GM12891 (cell line): ENCODE measurements around the gene ASTN2.

ENCODE experiments used
- PAX5 ChIP-seq: IDR thresholded peaks from 2 replicates; pipeline ENCODE4 v1.6.1; 2011; ENCODE audit warnings: low read length, moderate library complexity, mild to moderate bottlenecking; ENCODE audit not compliant: insufficient read depth, severe bottlenecking
- POLR2A ChIP-seq: IDR thresholded peaks from 2 replicates; pipeline ENCODE4 v1.6.1; 2011; ENCODE audit warnings: low read depth, low read length, control low read depth
- POLR2AphosphoS5 ChIP-seq: IDR thresholded peaks from 2 replicates; pipeline ENCODE4 v1.6.1; 2011; ENCODE audit warnings: low read depth, low read length, control low read depth

DNA sequence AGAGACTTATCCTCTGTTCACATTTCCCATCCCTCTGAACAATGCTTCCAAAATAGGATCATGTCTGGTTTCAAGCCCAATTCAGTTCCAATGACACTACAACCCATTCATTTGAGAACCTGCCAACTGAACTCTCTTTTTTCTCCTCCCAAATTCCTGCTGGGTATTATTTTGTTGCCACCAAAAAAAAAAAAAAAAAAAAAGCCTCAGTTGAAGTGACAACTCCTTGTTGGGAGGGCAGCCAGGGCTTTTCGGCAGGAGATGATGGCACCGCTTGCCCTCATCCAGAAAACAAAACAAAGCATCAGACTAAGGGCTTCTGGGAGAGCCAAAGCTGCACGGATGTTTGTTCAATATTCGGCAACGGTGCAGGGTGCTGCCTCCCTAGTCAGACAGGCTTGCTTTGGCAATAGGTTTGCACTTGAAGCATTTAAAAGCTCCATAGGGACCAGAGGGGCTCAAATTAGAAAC lies 758.3 kb downstream of the ASTN2 start:
- TF ChIP-seq POLR2AphosphoS5 (no peak), POLR2A (no peak), PAX5 (no peak)
